Measurements from ENCODE around the gene TOMM40. TPM values are rescaled to one million over a fixed set of nuclear protein-coding genes. Genes with fewer than 3 reads are reported as not detected.

TOMM40 gene
- total and polyA plus RNA-seq, 9 of the 15 experiments (the other 6 are each of a cell fraction or from before 2014, with no cell fraction given): 0.89 to 290 (median 160) TPM

DNA sequence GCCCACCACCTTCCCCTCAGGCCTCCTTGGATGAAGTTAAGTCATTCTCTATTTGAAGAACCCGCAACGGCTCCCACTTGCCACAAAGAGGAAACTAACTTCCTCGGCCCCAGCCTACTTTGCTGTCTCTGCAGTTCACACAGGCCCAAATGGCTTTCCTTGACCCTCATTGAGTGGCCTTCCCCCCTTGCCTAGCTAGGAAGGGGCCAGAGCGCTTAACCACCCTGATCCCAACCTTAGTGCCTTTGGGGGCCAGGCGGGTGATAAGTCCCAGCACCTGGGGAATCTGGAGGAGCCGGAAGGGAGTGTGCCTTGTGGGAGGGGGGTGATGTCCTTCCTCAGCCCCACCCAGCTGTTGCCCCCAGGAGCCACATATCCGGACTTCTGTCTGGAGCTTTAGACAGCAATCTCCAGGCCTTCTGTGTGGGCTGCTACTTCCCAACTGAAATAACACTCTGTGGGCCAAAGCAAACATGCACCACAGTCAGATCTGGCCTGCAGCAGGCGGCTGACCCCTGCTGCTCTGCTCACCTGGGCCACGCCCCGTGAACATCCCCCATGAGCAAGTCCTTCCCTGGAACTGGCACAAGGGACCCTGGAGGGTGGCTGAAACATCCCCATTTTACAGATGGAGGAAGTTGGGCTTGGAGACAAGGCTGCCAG lies 34.5 kb upstream of the TOMM40 start (continued):
- TF ChIP-seq ZFP36 (IDR thresholded peaks at IDR 0.05; ENCODE audit: low read depth, low read length, partially characterized antibody) (no peak), CBX8 (IDR thresholded peaks at IDR 0.05; ENCODE audit: borderline replicate concordance, extremely low read depth, low read depth, low read length, poor library complexity, severe bottlenecking) (no peak), FOXA3 (CRISPR knock-in tag; conservative IDR thresholded peaks at IDR 0.05 in 1 of 2, IDR thresholded peaks at IDR 0.05 in 1 of 2) (no peak), ZNF239 (CRISPR knock-in tag; IDR thresholded peaks at IDR 0.05) (no peak), NFE2L1 (tag; IDR thresholded peaks at IDR 0.05; ENCODE audit: borderline replicate concordance, low read depth) (no peak), ZFP91 (CRISPR knock-in tag; IDR thresholded peaks at IDR 0.05) (no peak), ZBTB40 (IDR thresholded peaks at IDR 0.05) (no peak), ZBTB40 (CRISPR knock-in tag; IDR thresholded peaks at IDR 0.05) (no peak), ETV1 (tag; conservative IDR thresholded peaks at IDR 0.05; ENCODE audit: low read depth) (no peak)
- TF ChIP-seq, protein P1, sequence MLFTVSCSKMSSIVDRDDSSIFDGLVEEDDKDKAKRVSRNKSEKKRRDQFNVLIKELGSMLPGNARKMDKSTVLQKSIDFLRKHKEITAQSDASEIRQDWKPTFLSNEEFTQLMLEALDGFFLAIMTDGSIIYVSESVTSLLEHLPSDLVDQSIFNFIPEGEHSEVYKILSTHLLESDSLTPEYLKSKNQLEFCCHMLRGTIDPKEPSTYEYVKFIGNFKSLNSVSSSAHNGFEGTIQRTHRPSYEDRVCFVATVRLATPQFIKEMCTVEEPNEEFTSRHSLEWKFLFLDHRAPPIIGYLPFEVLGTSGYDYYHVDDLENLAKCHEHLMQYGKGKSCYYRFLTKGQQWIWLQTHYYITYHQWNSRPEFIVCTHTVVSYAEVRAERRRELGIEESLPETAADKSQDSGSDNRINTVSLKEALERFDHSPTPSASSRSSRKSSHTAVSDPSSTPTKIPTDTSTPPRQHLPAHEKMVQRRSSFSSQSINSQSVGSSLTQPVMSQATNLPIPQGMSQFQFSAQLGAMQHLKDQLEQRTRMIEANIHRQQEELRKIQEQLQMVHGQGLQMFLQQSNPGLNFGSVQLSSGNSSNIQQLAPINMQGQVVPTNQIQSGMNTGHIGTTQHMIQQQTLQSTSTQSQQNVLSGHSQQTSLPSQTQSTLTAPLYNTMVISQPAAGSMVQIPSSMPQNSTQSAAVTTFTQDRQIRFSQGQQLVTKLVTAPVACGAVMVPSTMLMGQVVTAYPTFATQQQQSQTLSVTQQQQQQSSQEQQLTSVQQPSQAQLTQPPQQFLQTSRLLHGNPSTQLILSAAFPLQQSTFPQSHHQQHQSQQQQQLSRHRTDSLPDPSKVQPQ (CRISPR knock-in tag; IDR thresholded peaks at IDR 0.05; ENCODE audit: borderline replicate concordance): no peak
- TF ChIP-seq, protein P2, sequence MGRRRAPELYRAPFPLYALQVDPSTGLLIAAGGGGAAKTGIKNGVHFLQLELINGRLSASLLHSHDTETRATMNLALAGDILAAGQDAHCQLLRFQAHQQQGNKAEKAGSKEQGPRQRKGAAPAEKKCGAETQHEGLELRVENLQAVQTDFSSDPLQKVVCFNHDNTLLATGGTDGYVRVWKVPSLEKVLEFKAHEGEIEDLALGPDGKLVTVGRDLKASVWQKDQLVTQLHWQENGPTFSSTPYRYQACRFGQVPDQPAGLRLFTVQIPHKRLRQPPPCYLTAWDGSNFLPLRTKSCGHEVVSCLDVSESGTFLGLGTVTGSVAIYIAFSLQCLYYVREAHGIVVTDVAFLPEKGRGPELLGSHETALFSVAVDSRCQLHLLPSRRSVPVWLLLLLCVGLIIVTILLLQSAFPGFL (CRISPR knock-in tag; IDR thresholded peaks at IDR 0.05): no peak

All from K562 (cell line).